Stimulated activated CD4-positive, alpha-beta T cell treated with anti-CD3 and anti-CD28 coated beads, Interleukin-15, amount 100 ng/mL, for 48 hours (primary cell): ENCODE results near the gene LONRF2.

Source experiments
- DNase-seq, 2 donors: peaks; one replicate each; pipeline ENCODE4 v3.0.0-alpha.2; 2020; ENCODE audit warnings: low read depth in 2 of 2

Gene LONRF2

GRCh38 chr2:100275200-100275589 lies 47.1 kb downstream of the LONRF2 start:
- no peak for DNase-seq

- DNase-seq: no peak
Observed at GRCh38 chr2:100274566-100275199, 47.6 kb downstream of the LONRF2 start.

GRCh38 chr2:100274076-100274475 lies 48.2 kb downstream of the LONRF2 start:
- DNase-seq: no peak

- no peak for DNase-seq
Observed at GRCh38 chr2:100273387-100273786, 48.9 kb downstream of the LONRF2 start.

GRCh38 chr2:100272841-100273329 lies 49.4 kb downstream of the LONRF2 start:
- no peak for DNase-seq

GRCh38 chr2:100271210-100271609 lies 51.1 kb downstream of the LONRF2 start:
- DNase-seq: no peak

GRCh38 chr2:100270381-100271146 lies 51.7 kb downstream of the LONRF2 start:
- no peak for DNase-seq

GRCh38 chr2:100269889-100270288 lies 52.4 kb downstream of the LONRF2 start:
- DNase-seq: no peak

- no peak for DNase-seq
Observed at GRCh38 chr2:100268986-100269385, 53.3 kb downstream of the LONRF2 start.

GRCh38 chr2:100267751-100268150 lies 54.5 kb downstream of the LONRF2 start:
- DNase-seq: no peak

- no peak for DNase-seq
Observed at GRCh38 chr2:100266126-100266525, 56.2 kb downstream of the LONRF2 start.

- no peak for DNase-seq
Observed at GRCh38 chr2:100265226-100265625, 57.1 kb downstream of the LONRF2 start.

- DNase-seq: no peak
Observed at GRCh38 chr2:100264651-100265050, 57.6 kb downstream of the LONRF2 start.

GRCh38 chr2:100264121-100264520 lies 58.2 kb downstream of the LONRF2 start:
- DNase-seq: no peak

- DNase-seq: peak; percentile 22 to 42
Observed at GRCh38 chr2:100262555-100263320, 59.6 kb downstream of the LONRF2 start.

- DNase-seq: no peak
Observed at GRCh38 chr2:100262046-100262445, 60.3 kb downstream of the LONRF2 start.

- DNase-seq: no peak
Observed at GRCh38 chr2:100260712-100261620, 61.3 kb downstream of the LONRF2 start.

GRCh38 chr2:100259106-100259505 lies 63.2 kb downstream of the LONRF2 start:
- DNase-seq: no peak

GRCh38 chr2:100257939-100258338 lies 64.4 kb downstream of the LONRF2 start:
- DNase-seq: no peak

- no peak for DNase-seq
Observed at GRCh38 chr2:100256849-100257248, 65.5 kb downstream of the LONRF2 start.

GRCh38 chr2:100256416-100256815 lies 65.9 kb downstream of the LONRF2 start:
- no peak for DNase-seq
